Trophoblast cell (in vitro differentiated cells and primary cell): ENCODE data around the gene HIPK2.

ENCODE experiments used
- DNase-seq, 2 donors: peaks; one replicate each; pipeline ENCODE4 v3.0.0-alpha.2; 2016
- H2AFZ ChIP-seq: 2 replicates; pipeline ENCODE4 v1.6.1; 2013; ENCODE audit warnings: low read length, moderate library complexity, mild to moderate bottlenecking; ENCODE audit not compliant: insufficient read depth, poor library complexity
- H2AK5ac ChIP-seq: 2 replicates; pipeline ENCODE4 v1.6.1; 2013; ENCODE audit warnings: mild to moderate bottlenecking, low read length
- H2BK120ac ChIP-seq: 2 replicates; pipeline ENCODE4 v1.6.1; 2013; ENCODE audit warnings: low read length, mild to moderate bottlenecking, moderate library complexity; ENCODE audit not compliant: insufficient read depth, poor library complexity
- H2BK12ac ChIP-seq: 2 replicates; pipeline ENCODE4 v1.6.1; 2013; ENCODE audit warnings: mild to moderate bottlenecking, low read length, moderate library complexity
- H2BK5ac ChIP-seq: 2 replicates; pipeline ENCODE4 v1.6.1; 2013; ENCODE audit warnings: low read length, low read depth, moderate library complexity, mild to moderate bottlenecking; ENCODE audit not compliant: poor library complexity
- H3K14ac ChIP-seq: 2 replicates; pipeline ENCODE4 v1.6.1; 2013; ENCODE audit warnings: mild to moderate bottlenecking, low read length
- H3K18ac ChIP-seq: 2 replicates; pipeline ENCODE4 v1.6.1; 2013; ENCODE audit warnings: mild to moderate bottlenecking, low read length
- H3K23ac ChIP-seq: 2 replicates; pipeline ENCODE4 v1.6.1; 2013; ENCODE audit warnings: low read length
- H3K27ac ChIP-seq: 2 replicates; pipeline ENCODE4 v1.5.1; 2013; ENCODE audit warnings: low read depth, mild to moderate bottlenecking, inconsistent platforms, low read length, moderate library complexity
- H3K27me3 ChIP-seq: 2 replicates; pipeline ENCODE4 v1.6.1; 2013; ENCODE audit warnings: inconsistent platforms, mild to moderate bottlenecking, low read length, moderate library complexity; ENCODE audit not compliant: insufficient read depth
- H3K36me3 ChIP-seq, 2 experiments: 1 replicate in 1 of 2; 2 replicates in 1 of 2; pipeline ENCODE4 v1.6.1; 2013; ENCODE audit warnings: low read length in 2 of 2, mild to moderate bottlenecking in 2 of 2, moderate library complexity in 1 of 2; ENCODE audit not compliant: insufficient read depth in 2 of 2, control insufficient read depth in 1 of 2
- H3K4ac ChIP-seq: 2 replicates; pipeline ENCODE4 v1.6.1; 2013; ENCODE audit warnings: low read depth, mild to moderate bottlenecking, low read length, moderate library complexity
- H3K4me1 ChIP-seq, 2 experiments: 1 replicate in 1 of 2; 2 replicates in 1 of 2; pipeline ENCODE4 v1.6.1; 2013; ENCODE audit warnings: low read length in 2 of 2, mild to moderate bottlenecking in 2 of 2, moderate library complexity in 1 of 2; ENCODE audit not compliant: insufficient read depth in 2 of 2, control insufficient read depth in 1 of 2
- H3K4me2 ChIP-seq: 2 replicates; pipeline ENCODE4 v1.6.1; 2013; ENCODE audit warnings: inconsistent platforms, mild to moderate bottlenecking, low read length, moderate library complexity
- H3K4me3 ChIP-seq: 2 replicates; pipeline ENCODE4 v1.5.1; 2013; ENCODE audit warnings: mild to moderate bottlenecking, low read depth, low read length, inconsistent platforms
- H3K79me1 ChIP-seq: one replicate; pipeline ENCODE4 v1.6.1; 2013; ENCODE audit warnings: low read length
- H3K79me2 ChIP-seq: 2 replicates; pipeline ENCODE4 v1.6.1; 2013; ENCODE audit warnings: low read length, mild to moderate bottlenecking; ENCODE audit not compliant: control insufficient read depth, insufficient read depth, poor library complexity
- H3K9ac ChIP-seq: 2 replicates; pipeline ENCODE4 v1.6.1; 2013; ENCODE audit warnings: mild to moderate bottlenecking, low read length
- H3K9me3 ChIP-seq: 2 replicates; pipeline ENCODE4 v1.6.1; 2013; ENCODE audit warnings: low read depth, mild to moderate bottlenecking, control low read depth, inconsistent platforms, low read length; ENCODE audit not compliant: insufficient read depth
- H4K12ac ChIP-seq: 2 replicates; pipeline ENCODE4 v1.6.1; 2013; ENCODE audit warnings: low read depth, mild to moderate bottlenecking, low read length, moderate library complexity
- H4K8ac ChIP-seq: 2 replicates; pipeline ENCODE4 v1.6.1; 2013; ENCODE audit warnings: low read depth, mild to moderate bottlenecking, low read length, moderate library complexity
- H4K91ac ChIP-seq: one replicate; pipeline ENCODE4 v1.6.1; 2013; ENCODE audit warnings: low read depth, mild to moderate bottlenecking, low read length, moderate library complexity
- WGBS: extraction: QIAGEN DNeasy Blood & Tissue Kit; methylation state at CpG from one replicate; pipeline ENCODE4 v1.1.7; 2013; ENCODE audit warnings: missing lambda C conversion rate; ENCODE audit not compliant: insufficient read length, insufficient coverage; ENCODE audit errors: extremely low coverage; 5-methylcytosine and 5-hydroxymethylcytosine counted together

HIPK2 gene

DNA sequence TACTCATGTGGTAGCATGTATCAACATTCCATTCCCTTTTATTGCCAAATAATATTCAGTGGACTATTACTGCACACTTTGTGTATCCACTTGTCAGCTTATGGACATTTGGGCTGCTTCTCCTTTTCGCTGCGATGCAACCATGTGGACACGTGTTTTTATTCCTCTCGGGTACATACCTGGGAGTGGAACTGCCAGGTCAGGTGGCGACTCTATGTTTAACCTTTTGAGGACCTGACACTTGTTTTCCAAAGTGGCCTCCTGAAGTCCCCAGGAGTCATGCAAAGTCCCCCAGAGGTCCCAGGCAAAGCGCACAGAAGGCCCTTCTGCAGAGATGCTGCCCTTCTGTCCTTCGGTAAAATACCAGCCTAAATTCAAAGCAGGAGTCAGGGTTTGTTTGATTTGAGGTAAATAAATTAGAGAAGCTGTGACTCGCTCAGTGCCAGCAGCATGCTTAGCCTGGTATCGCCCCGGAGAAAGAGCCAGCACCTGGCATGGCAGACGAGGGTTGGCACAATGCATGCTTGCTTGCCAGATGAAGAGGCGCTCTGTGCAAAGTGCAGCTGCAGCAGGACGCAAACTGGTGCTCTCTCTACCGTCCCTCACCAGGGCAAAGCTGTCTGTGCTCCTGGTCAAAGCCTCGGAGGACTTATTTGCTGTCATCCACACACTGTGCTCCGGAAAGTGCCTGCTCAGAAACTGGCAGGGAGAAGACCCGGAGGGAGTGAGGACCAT is 37.8 kb downstream of the HIPK2 start:
- Histone ChIP-seq H3K79me1 (no peaks in the 10 kb centered on the region), H3K9me3 (no peaks in the 10 kb centered on the region), H3K14ac (no peak overlapping the region), H2BK5ac (no peak overlapping the region), H2BK120ac (no peak overlapping the region), H3K4me3 (no peak overlapping the region), H3K4me2 (no peak overlapping the region), H2BK12ac (no peak overlapping the region), H2AK5ac (no peak overlapping the region), H2AFZ (no peak overlapping the region), H3K4ac (no peak overlapping the region), H4K91ac (no peak overlapping the region), H3K9ac (no peak overlapping the region), H4K8ac (no peak overlapping the region), H4K12ac (no peak overlapping the region), H3K36me3 (no peaks in the 10 kb centered on the region), H3K27me3 (no peaks in the 10 kb centered on the region), H3K79me2 (no peaks in the 10 kb centered on the region), H3K4me1 (no peaks in the 10 kb centered on the region), H3K23ac (no peak overlapping the region), H3K27ac (no peak overlapping the region), H3K18ac (no peak overlapping the region)
- WGBS: no CpG with 5 or more reads among the region's 17 CpGs
- DNase-seq: no peak

GRCh38 chr7:139738772-139739171 is 39.0 kb downstream of the HIPK2 start:
- H2AK5ac ChIP-seq: no peak overlapping the region
- H3K4me1 ChIP-seq: no peaks in the 10 kb centered on the region
- no peak overlapping the region for H2BK5ac ChIP-seq
- no peak overlapping the region for H2BK120ac ChIP-seq
- no peak overlapping the region for H3K27ac ChIP-seq
- no peaks in the 10 kb centered on the region for H3K36me3 ChIP-seq
- H4K12ac ChIP-seq: no peak overlapping the region
- H3K27me3 ChIP-seq: no peaks in the 10 kb centered on the region
- no peak overlapping the region for H4K91ac ChIP-seq
- H3K4ac ChIP-seq: no peak overlapping the region
- H2AFZ ChIP-seq: no peak overlapping the region
- H3K18ac ChIP-seq: no peak overlapping the region
- H3K4me3 ChIP-seq: no peak overlapping the region
- H2BK12ac ChIP-seq: no peak overlapping the region
- no peaks in the 10 kb centered on the region for H3K79me1 ChIP-seq
- H4K8ac ChIP-seq: no peak overlapping the region
- DNase-seq: no peak
- H3K23ac ChIP-seq: no peak overlapping the region
- no peaks in the 10 kb centered on the region for H3K9me3 ChIP-seq
- no peak overlapping the region for H3K14ac ChIP-seq
- H3K79me2 ChIP-seq: no peaks in the 10 kb centered on the region
- H3K4me2 ChIP-seq: no peak overlapping the region
- WGBS: no CpG with 5 or more reads among the region's 3 CpGs
- no peak overlapping the region for H3K9ac ChIP-seq

GRCh38 chr7:139738101-139738489 is 39.7 kb downstream of the HIPK2 start:
- Histone ChIP-seq H3K27me3 (no peaks in the 10 kb centered on the region), H3K4ac (no peak overlapping the region), H3K4me3 (no peak overlapping the region), H3K79me1 (no peaks in the 10 kb centered on the region), H3K18ac (no peak overlapping the region), H3K4me1 (no peaks in the 10 kb centered on the region), H2AK5ac (no peak overlapping the region), H2BK12ac (no peak overlapping the region), H3K9me3 (no peaks in the 10 kb centered on the region), H2BK120ac (no peak overlapping the region), H3K14ac (no peak overlapping the region), H3K36me3 (no peaks in the 10 kb centered on the region), H4K91ac (no peak overlapping the region), H3K79me2 (no peaks in the 10 kb centered on the region), H4K8ac (no peak overlapping the region), H3K23ac (no peak overlapping the region), H3K27ac (no peak overlapping the region), H2BK5ac (no peak overlapping the region), H2AFZ (no peak overlapping the region), H4K12ac (no peak overlapping the region), H3K4me2 (no peak overlapping the region), H3K9ac (no peak overlapping the region)
- no CpG with 5 or more reads among the region's 6 CpGs for WGBS
- no peak for DNase-seq

DNA sequence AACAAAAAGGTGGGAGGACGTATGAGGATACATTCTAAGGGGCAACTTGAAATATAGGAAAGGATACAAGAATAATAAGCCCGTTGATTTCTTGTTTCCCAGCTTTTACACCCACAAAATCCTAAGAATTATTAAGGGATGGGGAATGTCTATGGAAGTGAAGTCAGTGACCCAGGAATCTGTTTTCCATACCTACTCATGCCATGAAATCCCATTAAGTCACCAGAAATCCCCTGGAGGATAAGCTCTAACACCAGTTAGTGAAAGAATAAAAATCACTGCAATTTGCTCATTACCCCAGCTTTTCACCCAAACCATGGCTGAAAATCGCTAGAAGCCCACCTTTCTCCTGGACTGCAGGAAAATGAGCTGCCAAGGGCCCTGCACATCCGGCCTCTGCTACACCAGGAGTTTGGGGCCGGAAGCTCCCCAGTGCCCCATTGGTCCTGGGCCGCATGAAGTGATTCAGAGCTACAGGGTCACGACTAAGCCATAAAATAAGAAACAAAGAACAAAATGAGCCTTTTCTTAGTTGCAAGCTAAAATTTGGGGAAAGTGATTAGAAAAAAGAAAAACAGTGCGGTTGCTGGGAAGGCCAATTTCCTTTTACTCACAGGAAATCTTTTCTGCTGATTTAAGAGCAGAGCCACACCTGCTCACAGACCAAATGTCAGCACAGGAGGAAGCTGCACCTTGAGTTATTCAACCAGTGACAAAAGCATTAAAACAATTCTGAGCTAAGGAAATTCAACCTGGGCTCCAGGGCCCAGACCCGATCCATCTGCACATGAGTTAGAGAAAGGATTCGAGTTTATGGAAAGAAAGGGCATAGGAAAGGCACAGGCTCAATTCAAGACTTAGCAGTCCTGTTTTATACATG is 40.3 kb downstream of the HIPK2 start:
- no peaks in the 10 kb centered on the region for H3K79me2 ChIP-seq
- no peak overlapping the region for H2AFZ ChIP-seq
- no peaks in the 10 kb centered on the region for H3K27me3 ChIP-seq
- no peak overlapping the region for H3K23ac ChIP-seq
- no peaks in the 10 kb centered on the region for H3K4me1 ChIP-seq
- no peak overlapping the region for H2AK5ac ChIP-seq
- WGBS: no CpG with 5 or more reads among the region's 10 CpGs
- H2BK120ac ChIP-seq: no peak overlapping the region
- H2BK12ac ChIP-seq: no peak overlapping the region
- no peak overlapping the region for H3K14ac ChIP-seq
- DNase-seq: no peak
- no peak overlapping the region for H3K4ac ChIP-seq
- no peak overlapping the region for H3K4me3 ChIP-seq
- H3K4me2 ChIP-seq: no peak overlapping the region
- H4K91ac ChIP-seq: no peak overlapping the region
- H3K18ac ChIP-seq: no peak overlapping the region
- H3K9ac ChIP-seq: no peak overlapping the region
- no peak overlapping the region for H4K8ac ChIP-seq
- H4K12ac ChIP-seq: no peak overlapping the region
- no peaks in the 10 kb centered on the region for H3K79me1 ChIP-seq
- H3K36me3 ChIP-seq: no peaks in the 10 kb centered on the region
- H3K27ac ChIP-seq: no peak overlapping the region
- no peaks in the 10 kb centered on the region for H3K9me3 ChIP-seq
- H2BK5ac ChIP-seq: no peak overlapping the region
